GM12878 (cell line): ENCODE measurements around the gene REEP5. TPM values are rescaled to one million over a fixed set of nuclear protein-coding genes. Genes with fewer than 3 reads are reported as not detected.

Experiments
- ATAC-seq: fragments of 200-7000 bp; cut with Tn5 transposase; 3 replicates; pipeline ENCODE4 v1.9.1; 2020; ENCODE audit warnings: mild to moderate bottlenecking, moderate library complexity
- BruUV-seq: library from RNA; stranded (reverse); fragments of 400-500 nt; replicated peaks from 2 replicates; lab custom pipeline; 2021; lab: Mats Ljungman, UMichigan
- CTCF ChIA-PET: fragments of 300-600 bp; sonication (Branson Sonifier 250); formaldehyde crosslinking; extraction: SDS; loops from one replicate; lab custom pipeline; 2021; ENCODE audit warnings: inconsistent platforms; lab: Yijun Ruan, JAX
- POLR2A ChIA-PET: fragments of 350-600 bp; formaldehyde crosslinking; extraction: SDS; loops from one replicate; lab custom pipeline; 2021; ENCODE audit warnings: inconsistent platforms; lab: Charles Lee
- RAD21 ChIA-PET: fragments of 300-600 bp; sonication (Branson Sonifier 250); formaldehyde crosslinking; loops from one replicate; lab custom pipeline; 2023; ENCODE audit warnings: antibody characterized with exemption; ENCODE audit not compliant: unreplicated experiment; lab: Charles Lee
- SMC1A ChIA-PET: fragments of 300-600 bp; sonication (Branson Sonifier 250); formaldehyde crosslinking; loops from one replicate; lab custom pipeline; 2023; ENCODE audit not compliant: unreplicated experiment, uncharacterized antibody; lab: Charles Lee
- DNase-seq: peaks from one replicate; pipeline ENCODE4 v3.0.0-alpha.2; 2011; ENCODE audit warnings: low read depth, low spot score
- FAIRE-seq: peaks from 3 replicates; lab custom pipeline; 2011; peaks lifted over from hg19 to GRCh38; lab: Jason Lieb, UNC
- H2AFZ ChIP-seq: 2 replicates; pipeline ENCODE4 v1.6.0; 2011; ENCODE audit warnings: low read depth, low read length, control low read depth; ENCODE audit not compliant: control insufficient read depth
- H3K27ac ChIP-seq: 2 replicates; pipeline ENCODE4 v1.5.1; 2011; ENCODE audit warnings: control low read depth; ENCODE audit not compliant: control insufficient read depth, insufficient read depth
- H3K27me3 ChIP-seq, 2 experiments: replicated peaks in 1 of 2; 2 replicates each; pipeline versions ENCODE4 v1.6.0 to v1.6.1; 2011; ENCODE audit warnings: low read length in 1 of 2; ENCODE audit not compliant: control insufficient read depth in 2 of 2, insufficient read depth in 2 of 2
- H3K36me3 ChIP-seq, 2 experiments: 2 replicates each; pipeline ENCODE4 v1.5.1; 2011; ENCODE audit warnings: low read length in 1 of 2; ENCODE audit not compliant: control insufficient read depth in 2 of 2, insufficient read depth in 2 of 2
- H3K4me1 ChIP-seq: 2 replicates; pipeline ENCODE4 v1.6.1; 2011; ENCODE audit warnings: mild to moderate bottlenecking, low read length, moderate library complexity, mixed read lengths; ENCODE audit not compliant: control insufficient read depth, insufficient read depth
- H3K4me2 ChIP-seq: 2 replicates; pipeline ENCODE4 v1.6.0; 2011; ENCODE audit warnings: control low read depth; ENCODE audit not compliant: control insufficient read depth, insufficient read depth
- H3K4me3 ChIP-seq: fragments of 200-600 bp; sonication (generic); 2 replicates; pipeline ENCODE4 v1.5.1; 2016
- H3K79me2 ChIP-seq: 2 replicates; pipeline ENCODE4 v1.6.0; 2011; ENCODE audit warnings: low read length; ENCODE audit not compliant: control insufficient read depth, insufficient read depth
- H3K9ac ChIP-seq: 2 replicates; pipeline ENCODE4 v1.8.0; 2011; ENCODE audit warnings: low read length, control low read depth, mixed read lengths; ENCODE audit not compliant: control insufficient read depth, insufficient read depth
- H3K9me3 ChIP-seq: replicated peaks from 3 replicates; pipeline ENCODE4 v1.5.1; 2011; ENCODE audit warnings: mild to moderate bottlenecking, low read length; ENCODE audit not compliant: control insufficient read depth, insufficient read depth
- H4K20me1 ChIP-seq: 2 replicates; pipeline ENCODE4 v1.6.0; 2011; ENCODE audit not compliant: control insufficient read depth, insufficient read depth
- CBX5 ChIP-seq: sonication (generic); IDR thresholded peaks from 2 replicates; pipeline ENCODE4 v1.6.1; 2016; ENCODE audit warnings: low read depth, moderate library complexity, mild to moderate bottlenecking, inconsistent platforms
- CREM ChIP-seq: IDR thresholded peaks from 2 replicates; pipeline ENCODE4 v1.6.1; 2014; ENCODE audit warnings: antibody characterized with exemption, low read depth
- ESRRA ChIP-seq: IDR thresholded peaks from 2 replicates; pipeline ENCODE4 v1.6.1; 2012; ENCODE audit warnings: mild to moderate bottlenecking, low read length, improper control_type of control experiment
- HDAC2 ChIP-seq: fragments of 200-600 bp; sonication (generic); IDR thresholded peaks from 2 replicates; pipeline ENCODE4 v1.6.1; 2017
- IRF4 ChIP-seq: IDR thresholded peaks from 2 replicates; pipeline ENCODE4 v1.6.1; 2011; ENCODE audit warnings: low read depth, low read length
- KLF5 ChIP-seq: fragments of 450-650 bp; IDR thresholded peaks from 2 replicates; pipeline ENCODE4 v1.6.1; 2014; ENCODE audit warnings: mild to moderate bottlenecking; ENCODE audit not compliant: partially characterized antibody
- MEF2A ChIP-seq: IDR thresholded peaks from 2 replicates; pipeline ENCODE4 v1.6.1; 2011; ENCODE audit warnings: low read depth, mild to moderate bottlenecking, low read length, moderate library complexity; ENCODE audit not compliant: insufficient read depth
- MTA3 ChIP-seq: IDR thresholded peaks from 2 replicates; pipeline ENCODE4 v1.6.1; 2012; ENCODE audit warnings: low read length, inconsistent platforms, borderline replicate concordance
- NFIC ChIP-seq: IDR thresholded peaks from 2 replicates; pipeline ENCODE4 v1.6.1; 2012; ENCODE audit warnings: low read depth, mild to moderate bottlenecking, inconsistent platforms, low read length, moderate library complexity
- NR2F1 ChIP-seq: fragments of 450-650 bp; conservative IDR thresholded peaks from 2 replicates; pipeline ENCODE4 v1.6.1; 2017; ENCODE audit warnings: mild to moderate bottlenecking
- PKNOX1 ChIP-seq: fragments of 450-650 bp; IDR thresholded peaks from 2 replicates; pipeline ENCODE4 v1.6.1; 2016; ENCODE audit warnings: mild to moderate bottlenecking
- RAD21 ChIP-seq: IDR thresholded peaks from 2 replicates; pipeline ENCODE4 v1.6.1; 2011; ENCODE audit warnings: mild to moderate bottlenecking, low read depth, low read length, moderate library complexity; ENCODE audit not compliant: insufficient read depth
- SMC3 ChIP-seq: IDR thresholded peaks from 2 replicates; pipeline ENCODE4 v1.6.1; 2011; ENCODE audit warnings: low read length, improper control_type of control experiment, borderline replicate concordance
- SPI1 ChIP-seq: IDR thresholded peaks from 2 replicates; pipeline ENCODE4 v1.6.1; 2011; ENCODE audit warnings: low read depth, mild to moderate bottlenecking, low read length, moderate library complexity, borderline replicate concordance; ENCODE audit not compliant: insufficient read depth
- WRNIP1 ChIP-seq: IDR thresholded peaks from 2 replicates; pipeline ENCODE4 v1.6.1; 2011; ENCODE audit warnings: low read depth, low read length, improper control_type of control experiment, borderline replicate concordance
- ZNF384 ChIP-seq: IDR thresholded peaks from 2 replicates; pipeline ENCODE4 v1.6.1; 2012; ENCODE audit warnings: low read depth, mild to moderate bottlenecking, low read length, improper control_type of control experiment, borderline replicate concordance
- WGBS: methylation state at CpG from one replicate; pipeline ENCODE4 v1.1.6; 2016; ENCODE audit warnings: low lambda C conversion rate; ENCODE audit not compliant: insufficient replicate concordance, insufficient coverage; ENCODE audit errors: missing lambda C conversion rate; 5-methylcytosine and 5-hydroxymethylcytosine counted together
- in situ Hi-C: fragments of 300-500 bp; cut with MboI; formaldehyde crosslinking; loops from 9 replicates; pipeline ENCODE4 v1.14.3; 2018; ENCODE audit warnings: mixed read lengths
- intact Hi-C: fragments of 100-400 bp; cut with micrococcal nuclease; formaldehyde crosslinking; loops from one replicate; pipeline ENCODE4 v1.14.2; 2022; ENCODE audit not compliant: unreplicated experiment
- polyA plus RNA-seq, 11 experiments: library from polyadenylated mRNA; depleted of rRNA in 4 of 11; unstranded in 6 of 11; stranded (reverse) in 5 of 11; fragments of >200 nt; fragmentation: Nextera tagmentation in 4 of 11; fragmentation: Illumina TruSeq in 1 of 11; extraction: Ambion mirVana in 4 of 11; extraction: Trizol in 1 of 11; gene quantifications; 1 replicate in 1 of 11; 2 replicates in 10 of 11; pipeline versions ENCODE4 v1.2.1 to v1.2.3, GENCODE V29; 2011 to 2016; ENCODE audit warnings: inconsistent platforms in 2 of 11, missing spikeins in 2 of 11, low read depth in 1 of 11
- total RNA-seq, 4 experiments: library from RNA; depleted of rRNA in 3 of 4; stranded (reverse); fragments of >200 nt in 3 of 4; fragmentation: Illumina TruSeq in 1 of 4; extraction: Trizol in 1 of 4; gene quantifications; 2 replicates each; pipeline versions ENCODE4 v1.2.1 to v1.2.3, GENCODE V29; 2013 to 2021
- TF ChIP-seq, protein P1 (sequence below), 3 experiments: IDR thresholded peaks in 2 of 3; conservative IDR thresholded peaks in 1 of 3; 2 replicates each; pipeline ENCODE4 v1.5.1; 2011; ENCODE audit warnings: low read depth in 3 of 3, low read length in 3 of 3, mild to moderate bottlenecking in 3 of 3, control low read depth in 2 of 3, moderate library complexity in 2 of 3, inconsistent platforms in 1 of 3, mixed read lengths in 1 of 3; ENCODE audit not compliant: control insufficient read depth in 2 of 3, insufficient read depth in 1 of 3; ENCODE audit errors: extremely low read depth in 1 of 3

REEP5 gene
- total and polyA plus RNA-seq, 10 of the 15 experiments (the other 5 are each of a cell fraction or from before 2014, with no cell fraction given) = 30.5 to 211 (median 113) TPM

DNA sequence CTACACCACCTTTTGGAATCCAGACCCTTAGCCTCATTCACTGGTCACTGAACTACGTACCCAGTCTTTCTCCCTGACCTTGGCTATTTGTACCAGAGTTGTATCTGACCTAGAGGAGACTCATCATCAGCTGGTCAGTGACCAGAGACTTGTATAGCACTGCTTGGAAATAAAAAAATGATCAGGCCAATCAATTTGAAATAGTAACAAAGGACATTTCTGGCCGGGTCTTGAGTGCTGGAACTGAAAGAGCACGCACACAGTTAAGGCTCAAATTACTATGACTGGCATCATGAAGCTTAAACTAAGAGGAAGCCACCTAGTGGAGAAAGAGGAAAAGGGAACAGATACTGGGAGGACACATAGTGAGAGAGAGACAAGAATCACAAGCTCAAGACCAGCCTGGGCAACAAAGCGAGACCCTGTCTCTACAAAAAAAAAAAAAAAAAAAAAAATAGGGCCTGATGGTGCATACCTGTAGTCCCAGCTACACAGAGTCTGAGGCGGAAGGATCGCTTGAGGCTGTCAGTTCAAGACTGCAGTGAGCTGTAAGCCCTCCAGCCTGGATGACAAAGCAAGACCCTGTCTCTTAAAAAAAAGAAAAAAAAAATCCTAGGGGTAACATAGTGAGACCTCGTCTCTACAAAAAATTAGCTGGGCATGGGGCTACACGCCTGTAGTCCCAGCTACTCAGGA, 73.8 kb downstream of the REEP5 start:
- Histone ChIP-seq H3K27me3 (no peaks in the 10 kb centered on the region), H3K9me3 (no peaks in the 10 kb centered on the region), H3K4me2 (peak overlapping the region; percentile 26; the same call in 1 of the 2 replicates), H3K27ac (no peak overlapping the region), H3K4me1 (no peaks in the 10 kb centered on the region), H3K36me3 (no peaks in the 10 kb centered on the region), H3K4me3 (no peak overlapping the region), H4K20me1 (no peaks in the 10 kb centered on the region), H3K79me2 (no peaks in the 10 kb centered on the region), H3K9ac (no peak overlapping the region), H2AFZ (peak overlapping the region; percentile 69)
- ChIA-PET RAD21 (interaction anchor here (0.6 to 1.4 kb wide), 17 partner anchors 11 to 297 kb away, joined by 3 to 11 read pairs (median 4); partner anchors contain the start of genes DCP2, REEP5 and SRP19), SMC1A (interaction anchor here (0.6 to 1.4 kb wide), 18 partner anchors 8 to 500 kb away, joined by 3 to 9 read pairs (median 3); partner anchors contain the start of genes REEP5 and SRP19), CTCF (interaction anchor here (0.5 to 1.6 kb wide), 42 partner anchors 8 to 673 kb away, joined by 3 to 28 read pairs (median 4); partner anchors contain the start of genes REEP5 and SRP19), POLR2A (interaction anchor here (0.6 to 1.4 kb wide), 4 partner anchors 13 to 767 kb away, joined by 3 to 15 read pairs (median 5); partner anchors contain the start of gene SRP19)
- ATAC-seq (peak; percentile 100), DNase-seq (peak; percentile 51), FAIRE-seq (peak; percentile 80)
- WGBS = 68% methylated on average over 7 of the region's 8 CpGs
- BruUV-seq = no TSS peak
- in situ Hi-C loops = no loop called here
- intact Hi-C loops = loop anchor here (2.0 to 5.0 kb wide), 2 partner anchors 156 to 297 kb away; no protein-coding TSS in a partner anchor
- TF ChIP-seq HDAC2 (no peak), KLF5 (no peak), IRF4 (0 out of 2 replicates have a peak, but pooled peaks have one; percentile 50), ZNF384 (peak; percentile 65), SMC3 (peak; percentile 39; the same call in 1 of the 2 replicates), WRNIP1 (no peak), RAD21 (peak; percentile 37; the same call in 1 of the 2 replicates), ESRRA (no peak), SPI1 (peak; percentile 66; the same call in 1 of the 2 replicates), NFIC (no peak), MEF2A (no peak), CBX5 (no peak), NR2F1 (no peak), PKNOX1 (peak; percentile 69; the same call in 1 of the 2 replicates), CREM (no peak), MTA3 (no peak)
- TF ChIP-seq, protein P1, sequence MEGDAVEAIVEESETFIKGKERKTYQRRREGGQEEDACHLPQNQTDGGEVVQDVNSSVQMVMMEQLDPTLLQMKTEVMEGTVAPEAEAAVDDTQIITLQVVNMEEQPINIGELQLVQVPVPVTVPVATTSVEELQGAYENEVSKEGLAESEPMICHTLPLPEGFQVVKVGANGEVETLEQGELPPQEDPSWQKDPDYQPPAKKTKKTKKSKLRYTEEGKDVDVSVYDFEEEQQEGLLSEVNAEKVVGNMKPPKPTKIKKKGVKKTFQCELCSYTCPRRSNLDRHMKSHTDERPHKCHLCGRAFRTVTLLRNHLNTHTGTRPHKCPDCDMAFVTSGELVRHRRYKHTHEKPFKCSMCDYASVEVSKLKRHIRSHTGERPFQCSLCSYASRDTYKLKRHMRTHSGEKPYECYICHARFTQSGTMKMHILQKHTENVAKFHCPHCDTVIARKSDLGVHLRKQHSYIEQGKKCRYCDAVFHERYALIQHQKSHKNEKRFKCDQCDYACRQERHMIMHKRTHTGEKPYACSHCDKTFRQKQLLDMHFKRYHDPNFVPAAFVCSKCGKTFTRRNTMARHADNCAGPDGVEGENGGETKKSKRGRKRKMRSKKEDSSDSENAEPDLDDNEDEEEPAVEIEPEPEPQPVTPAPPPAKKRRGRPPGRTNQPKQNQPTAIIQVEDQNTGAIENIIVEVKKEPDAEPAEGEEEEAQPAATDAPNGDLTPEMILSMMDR (IDR thresholded peaks at IDR 0.05 in 2 of 3, conservative IDR thresholded peaks at IDR 0.05 in 1 of 3; ENCODE audit: control insufficient read depth in 2 of 3, extremely low read depth in 1 of 3, insufficient read depth in 1 of 3, low read depth in 3 of 3, low read length in 3 of 3) = peak; percentile 61 to 62 (median 61)
